Measurements from ENCODE around the gene MYO1H.

MYO1H gene

DNA sequence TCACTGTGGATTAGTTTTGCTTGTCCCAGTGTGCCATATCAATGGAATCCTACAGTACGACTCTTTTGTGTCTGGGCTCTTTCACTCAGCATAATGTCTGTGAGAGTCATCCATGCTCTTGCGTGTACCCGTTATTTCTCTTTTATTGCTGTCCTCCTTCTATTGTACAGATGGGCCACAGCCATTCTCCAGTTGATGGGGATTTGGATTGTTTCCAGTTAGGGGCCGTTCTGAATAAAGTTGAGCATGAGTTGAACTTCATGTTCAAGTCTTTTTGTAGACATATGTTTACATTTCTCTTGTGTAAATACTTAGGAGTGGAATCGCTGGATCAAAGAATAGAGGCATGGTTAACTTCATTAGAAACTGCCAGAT lies 38.3 kb downstream of the MYO1H start:
- no CpG with 5 or more reads among the region's 5 CpGs for WGBS (ENCODE audit: extremely low coverage, insufficient coverage, insufficient read length)

GRCh38 chr12:109387425-109388166 lies 39.9 kb downstream of the MYO1H start:
- Histone ChIP-seq H4K91ac (ENCODE audit: low read depth, low read length) (no peak overlapping the region), H3K27ac (ENCODE audit: low read depth, low read length) (no peak overlapping the region), H3K9me3 (ENCODE audit: insufficient read depth, low read depth, low read length) (peaks cover 3% of the 10 kb centered on the region), H4K8ac (ENCODE audit: low read depth, low read length) (no peak overlapping the region), H3K4me3 (ENCODE audit: low read depth, low read length) (no peak overlapping the region), H3K27me3 (ENCODE audit: insufficient read depth, low read length) (no peaks in the 10 kb centered on the region), H3K18ac (ENCODE audit: low read length) (no peak overlapping the region), H3K36me3 (ENCODE audit: control insufficient read depth in 1 of 2, insufficient read depth in 2 of 2, low read length in 2 of 2) (no peaks in the 10 kb centered on the region), H3K23ac (ENCODE audit: low read length) (no peak overlapping the region), H3K9ac (ENCODE audit: low read length) (no peak overlapping the region), H3K79me1 (ENCODE audit: low read length) (no peaks in the 10 kb centered on the region), H2BK5ac (ENCODE audit: low read depth, low read length, poor library complexity) (no peak overlapping the region), H2BK120ac (ENCODE audit: insufficient read depth, low read length, poor library complexity) (no peak overlapping the region), H3K4me2 (ENCODE audit: low read length) (no peak overlapping the region), H2AFZ (ENCODE audit: insufficient read depth, low read length, poor library complexity) (no peak overlapping the region), H2AK5ac (ENCODE audit: low read length) (no peak overlapping the region), H3K4me1 (ENCODE audit: control insufficient read depth in 1 of 2, insufficient read depth in 2 of 2, low read length in 2 of 2) (no peaks in the 10 kb centered on the region), H3K4ac (ENCODE audit: low read depth, low read length) (no peak overlapping the region), H3K79me2 (ENCODE audit: control insufficient read depth, insufficient read depth, low read length, poor library complexity) (no peaks in the 10 kb centered on the region), H2BK12ac (ENCODE audit: low read length) (no peak overlapping the region), H3K14ac (ENCODE audit: low read length) (no peak overlapping the region), H4K12ac (ENCODE audit: low read depth, low read length) (no peak overlapping the region)
- no CpG with 5 or more reads among the region's 9 CpGs for WGBS (ENCODE audit: extremely low coverage, insufficient coverage, insufficient read length)
- DNase-seq = peak in 1 of 2 donors; percentile 72

More for the DNA sequence above, 38.3 kb downstream of the MYO1H start:
- Histone ChIP-seq H3K18ac (ENCODE audit: low read length) (no peak overlapping the region), H3K27me3 (ENCODE audit: insufficient read depth, low read length) (no peaks in the 10 kb centered on the region), H3K23ac (ENCODE audit: low read length) (no peak overlapping the region), H2AK5ac (ENCODE audit: low read length) (no peak overlapping the region), H3K79me1 (ENCODE audit: low read length) (no peaks in the 10 kb centered on the region), H2BK12ac (ENCODE audit: low read length) (no peak overlapping the region), H4K12ac (ENCODE audit: low read depth, low read length) (no peak overlapping the region), H2BK120ac (ENCODE audit: insufficient read depth, low read length, poor library complexity) (no peak overlapping the region), H3K14ac (ENCODE audit: low read length) (no peak overlapping the region), H2BK5ac (ENCODE audit: low read depth, low read length, poor library complexity) (no peak overlapping the region), H3K4me1 (ENCODE audit: control insufficient read depth in 1 of 2, insufficient read depth in 2 of 2, low read length in 2 of 2) (no peaks in the 10 kb centered on the region), H4K91ac (ENCODE audit: low read depth, low read length) (no peak overlapping the region), H3K9me3 (ENCODE audit: insufficient read depth, low read depth, low read length) (peaks cover 2% of the 10 kb centered on the region), H3K27ac (ENCODE audit: low read depth, low read length) (no peak overlapping the region), H3K79me2 (ENCODE audit: control insufficient read depth, insufficient read depth, low read length, poor library complexity) (no peaks in the 10 kb centered on the region), H3K4ac (ENCODE audit: low read depth, low read length) (no peak overlapping the region), H3K4me2 (ENCODE audit: low read length) (no peak overlapping the region), H2AFZ (ENCODE audit: insufficient read depth, low read length, poor library complexity) (no peak overlapping the region), H3K9ac (ENCODE audit: low read length) (no peak overlapping the region), H4K8ac (ENCODE audit: low read depth, low read length) (no peak overlapping the region), H3K36me3 (ENCODE audit: control insufficient read depth in 1 of 2, insufficient read depth in 2 of 2, low read length in 2 of 2) (no peaks in the 10 kb centered on the region), H3K4me3 (ENCODE audit: low read depth, low read length) (no peak overlapping the region)
- DNase-seq = no peak

GRCh38 chr12:109388167-109388563 lies 40.5 kb downstream of the MYO1H start:
- no CpG with 5 or more reads among the region's 3 CpGs for WGBS (ENCODE audit: extremely low coverage, insufficient coverage, insufficient read length)
- H4K91ac ChIP-seq (ENCODE audit: low read depth, low read length) = no peak overlapping the region
- no peak overlapping the region for H2AK5ac ChIP-seq (ENCODE audit: low read length)
- peaks cover 3% of the 10 kb centered on the region for H3K9me3 ChIP-seq (ENCODE audit: insufficient read depth, low read depth, low read length)
- no peak overlapping the region for H4K12ac ChIP-seq (ENCODE audit: low read depth, low read length)
- H3K79me2 ChIP-seq (ENCODE audit: control insufficient read depth, insufficient read depth, low read length, poor library complexity) = no peaks in the 10 kb centered on the region
- no peak overlapping the region for H3K9ac ChIP-seq (ENCODE audit: low read length)
- no peak overlapping the region for H2BK12ac ChIP-seq (ENCODE audit: low read length)
- no peak overlapping the region for H2AFZ ChIP-seq (ENCODE audit: insufficient read depth, low read length, poor library complexity)
- H3K18ac ChIP-seq (ENCODE audit: low read length) = no peak overlapping the region
- H3K79me1 ChIP-seq (ENCODE audit: low read length) = no peaks in the 10 kb centered on the region
- no peaks in the 10 kb centered on the region for H3K36me3 ChIP-seq (ENCODE audit: control insufficient read depth in 1 of 2, insufficient read depth in 2 of 2, low read length in 2 of 2)
- H3K4me2 ChIP-seq (ENCODE audit: low read length) = no peak overlapping the region
- H3K4me3 ChIP-seq (ENCODE audit: low read depth, low read length) = no peak overlapping the region
- H3K14ac ChIP-seq (ENCODE audit: low read length) = no peak overlapping the region
- no peaks in the 10 kb centered on the region for H3K27me3 ChIP-seq (ENCODE audit: insufficient read depth, low read length)
- H4K8ac ChIP-seq (ENCODE audit: low read depth, low read length) = no peak overlapping the region
- H3K27ac ChIP-seq (ENCODE audit: low read depth, low read length) = no peak overlapping the region
- no peak overlapping the region for H2BK5ac ChIP-seq (ENCODE audit: low read depth, low read length, poor library complexity)
- H3K4me1 ChIP-seq (ENCODE audit: control insufficient read depth in 1 of 2, insufficient read depth in 2 of 2, low read length in 2 of 2) = no peaks in the 10 kb centered on the region
- no peak overlapping the region for H2BK120ac ChIP-seq (ENCODE audit: insufficient read depth, low read length, poor library complexity)
- no peak overlapping the region for H3K23ac ChIP-seq (ENCODE audit: low read length)
- DNase-seq = no peak
- no peak overlapping the region for H3K4ac ChIP-seq (ENCODE audit: low read depth, low read length)

- Histone ChIP-seq H2AFZ (ENCODE audit: insufficient read depth, low read length, poor library complexity) (no peak overlapping the region), H3K9me3 (ENCODE audit: insufficient read depth, low read depth, low read length) (peaks cover 3% of the 10 kb centered on the region), H2BK120ac (ENCODE audit: insufficient read depth, low read length, poor library complexity) (no peak overlapping the region), H4K91ac (ENCODE audit: low read depth, low read length) (no peak overlapping the region), H3K4me3 (ENCODE audit: low read depth, low read length) (no peak overlapping the region), H3K27ac (ENCODE audit: low read depth, low read length) (no peak overlapping the region), H4K8ac (ENCODE audit: low read depth, low read length) (no peak overlapping the region), H3K4ac (ENCODE audit: low read depth, low read length) (no peak overlapping the region), H2BK5ac (ENCODE audit: low read depth, low read length, poor library complexity) (no peak overlapping the region), H3K36me3 (ENCODE audit: control insufficient read depth in 1 of 2, insufficient read depth in 2 of 2, low read length in 2 of 2) (no peaks in the 10 kb centered on the region), H3K18ac (ENCODE audit: low read length) (no peak overlapping the region), H3K23ac (ENCODE audit: low read length) (no peak overlapping the region), H2AK5ac (ENCODE audit: low read length) (no peak overlapping the region), H3K79me2 (ENCODE audit: control insufficient read depth, insufficient read depth, low read length, poor library complexity) (no peaks in the 10 kb centered on the region), H3K14ac (ENCODE audit: low read length) (no peak overlapping the region), H4K12ac (ENCODE audit: low read depth, low read length) (no peak overlapping the region), H3K27me3 (ENCODE audit: insufficient read depth, low read length) (no peaks in the 10 kb centered on the region), H3K9ac (ENCODE audit: low read length) (no peak overlapping the region), H3K4me2 (ENCODE audit: low read length) (no peak overlapping the region), H3K79me1 (ENCODE audit: low read length) (no peaks in the 10 kb centered on the region), H3K4me1 (ENCODE audit: control insufficient read depth in 1 of 2, insufficient read depth in 2 of 2, low read length in 2 of 2) (no peaks in the 10 kb centered on the region), H2BK12ac (ENCODE audit: low read length) (no peak overlapping the region)
- no peak for DNase-seq
- WGBS (ENCODE audit: extremely low coverage, insufficient coverage, insufficient read length) = no CpG with 5 or more reads among the region's 4 CpGs
Measured at GRCh38 chr12:109389146-109389545, 41.4 kb downstream of the MYO1H start.

Data from trophoblast cell (in vitro differentiated cells and primary cell).